ENCODE measurements around the gene VAV3. TPM values are rescaled to one million over a fixed set of nuclear protein-coding genes. Genes with fewer than 3 reads are reported as not detected.

The VAV3 gene
- polyA plus RNA-seq, 1 donor (not counting 4 experiments of a cell fraction or from before 2014, with no cell fraction given), result 19.6 TPM

GRCh38 chr1:107919953-107920352 lies 45.0 kb downstream of the VAV3 start:
- Histone ChIP-seq H3K4me2 (ENCODE audit: control insufficient read depth, extremely low read depth, insufficient read depth, low read depth, low read length) (no peak overlapping the region), H3K27ac (ENCODE audit: control insufficient read depth, insufficient read depth, low read length) (no peak overlapping the region), H3K9me1 (ENCODE audit: control insufficient read depth, extremely low read depth, insufficient read depth, low read length) (no peaks in the 10 kb centered on the region), H2AFZ (ENCODE audit: control insufficient read depth, low read length) (no peak overlapping the region), H3K9me3 (ENCODE audit: control insufficient read depth, low read depth, low read length) (no peaks in the 10 kb centered on the region), H3K36me3 (ENCODE audit: control insufficient read depth in 2 of 2, extremely low read depth in 1 of 2, insufficient read depth in 2 of 2, low read length in 2 of 2) (no peaks in the 10 kb centered on the region), H3K4me3 (ENCODE audit: control insufficient read depth in 2 of 3, extremely low read depth in 1 of 3, insufficient read depth in 2 of 3, low read depth in 1 of 3, low read length in 3 of 3) (no peak overlapping the region), H3K27me3 (ENCODE audit: control insufficient read depth, extremely low read depth, insufficient read depth, low read length) (no peaks in the 10 kb centered on the region), H4K20me1 (ENCODE audit: control insufficient read depth, extremely low read depth, insufficient read depth, low read length) (no peaks in the 10 kb centered on the region), H3K79me2 (ENCODE audit: control insufficient read depth, insufficient read depth, low read length) (no peaks in the 10 kb centered on the region), H3K4me1 (ENCODE audit: control insufficient read depth, extremely low read depth, insufficient read depth, low read length) (no peaks in the 10 kb centered on the region), H3K9ac (ENCODE audit: control insufficient read depth, extremely low read depth, insufficient read depth, low read length) (no peak overlapping the region)
- no peak for DNase-seq (ENCODE audit: low read depth, low spot score)
- no peak for FAIRE-seq
- TF ChIP-seq CTCF (optimal IDR thresholded peaks at IDR 0.05 in 1 of 3, IDR thresholded peaks at IDR 0.05 in 1 of 3, conservative IDR thresholded peaks at IDR 0.05 in 1 of 3; ENCODE audit: extremely low read depth in 1 of 3, insufficient read depth in 2 of 3, low read length in 3 of 3) (no peak), EZH2 (IDR thresholded peaks at IDR 0.05; ENCODE audit: low read length) (no peak)
- dilution Hi-C loops (cut with MboI; ENCODE audit: extremely low pct_ligation_motif_present, low sequenced_read_pairs), result no loop called here

GRCh38 chr1:107914119-107914765 lies 50.7 kb downstream of the VAV3 start:
- Histone ChIP-seq H3K4me3 (ENCODE audit: control insufficient read depth in 2 of 3, extremely low read depth in 1 of 3, insufficient read depth in 2 of 3, low read depth in 1 of 3, low read length in 3 of 3) (no peak overlapping the region), H3K9ac (ENCODE audit: control insufficient read depth, extremely low read depth, insufficient read depth, low read length) (no peak overlapping the region), H4K20me1 (ENCODE audit: control insufficient read depth, extremely low read depth, insufficient read depth, low read length) (no peaks in the 10 kb centered on the region), H3K27ac (ENCODE audit: control insufficient read depth, insufficient read depth, low read length) (no peak overlapping the region), H3K4me1 (ENCODE audit: control insufficient read depth, extremely low read depth, insufficient read depth, low read length) (no peaks in the 10 kb centered on the region), H2AFZ (ENCODE audit: control insufficient read depth, low read length) (no peak overlapping the region), H3K9me1 (ENCODE audit: control insufficient read depth, extremely low read depth, insufficient read depth, low read length) (no peaks in the 10 kb centered on the region), H3K4me2 (ENCODE audit: control insufficient read depth, extremely low read depth, insufficient read depth, low read depth, low read length) (no peak overlapping the region), H3K79me2 (ENCODE audit: control insufficient read depth, insufficient read depth, low read length) (no peaks in the 10 kb centered on the region), H3K36me3 (ENCODE audit: control insufficient read depth in 2 of 2, extremely low read depth in 1 of 2, insufficient read depth in 2 of 2, low read length in 2 of 2) (no peaks in the 10 kb centered on the region), H3K27me3 (ENCODE audit: control insufficient read depth, extremely low read depth, insufficient read depth, low read length) (no peaks in the 10 kb centered on the region), H3K9me3 (ENCODE audit: control insufficient read depth, low read depth, low read length) (no peaks in the 10 kb centered on the region)
- DNase-seq (ENCODE audit: low read depth, low spot score) (no peak), FAIRE-seq (no peak)
- dilution Hi-C loops (cut with MboI; ENCODE audit: extremely low pct_ligation_motif_present, low sequenced_read_pairs), result no loop called here
- TF ChIP-seq CTCF (optimal IDR thresholded peaks at IDR 0.05 in 1 of 3, IDR thresholded peaks at IDR 0.05 in 1 of 3, conservative IDR thresholded peaks at IDR 0.05 in 1 of 3; ENCODE audit: extremely low read depth in 1 of 3, insufficient read depth in 2 of 3, low read length in 3 of 3), result no peak
- TF ChIP-seq EZH2 (IDR thresholded peaks at IDR 0.05; ENCODE audit: low read length), result no peak
